GM18505 (cell line): ENCODE measurements around the gene EIF2S2.

Experiments used
- ATAC-seq: cut with Tn5 transposase; IDR thresholded peaks from one replicate; pipeline ENCODE4 v1.9.1; 2021; ENCODE audit not compliant: unreplicated experiment
- POLR2A ChIP-seq: IDR thresholded peaks from 4 replicates; pipeline ENCODE4 v1.6.1; 2011; ENCODE audit warnings: borderline replicate concordance; ENCODE audit not compliant: insufficient read depth, insufficient read length; ENCODE audit errors: extremely low read depth

EIF2S2 gene

DNA sequence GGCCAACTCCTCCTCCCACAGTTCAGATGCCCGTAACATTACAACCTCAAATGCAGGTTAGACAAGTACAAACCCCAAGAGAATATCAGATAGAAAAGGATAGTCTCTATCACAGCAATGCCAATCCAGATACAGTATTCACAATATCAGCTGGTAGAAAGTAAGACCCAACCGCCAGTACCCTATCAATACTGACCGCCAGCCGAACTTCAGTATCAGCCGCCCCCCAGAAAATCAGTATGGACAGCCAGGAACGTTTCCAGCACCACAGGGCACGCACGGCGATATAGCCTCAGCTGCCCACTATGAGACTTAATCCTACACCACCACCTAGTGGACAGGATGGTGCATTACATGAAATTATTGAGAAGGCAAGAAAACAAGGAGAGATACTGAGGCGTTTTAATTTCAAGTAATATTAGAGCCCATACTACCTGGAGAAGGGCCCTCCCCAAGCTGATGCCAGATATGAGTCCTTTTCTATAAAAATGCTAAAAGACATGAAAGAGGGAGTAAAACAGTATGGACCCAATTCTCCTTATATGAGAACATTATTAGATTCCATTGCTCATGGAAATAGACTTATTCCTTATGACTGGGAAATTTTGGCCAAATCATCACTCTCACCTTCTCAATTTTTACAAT lies 17.6 kb upstream of the EIF2S2 start:
- TF ChIP-seq POLR2A, result no peak
- no peak for ATAC-seq

DNA sequence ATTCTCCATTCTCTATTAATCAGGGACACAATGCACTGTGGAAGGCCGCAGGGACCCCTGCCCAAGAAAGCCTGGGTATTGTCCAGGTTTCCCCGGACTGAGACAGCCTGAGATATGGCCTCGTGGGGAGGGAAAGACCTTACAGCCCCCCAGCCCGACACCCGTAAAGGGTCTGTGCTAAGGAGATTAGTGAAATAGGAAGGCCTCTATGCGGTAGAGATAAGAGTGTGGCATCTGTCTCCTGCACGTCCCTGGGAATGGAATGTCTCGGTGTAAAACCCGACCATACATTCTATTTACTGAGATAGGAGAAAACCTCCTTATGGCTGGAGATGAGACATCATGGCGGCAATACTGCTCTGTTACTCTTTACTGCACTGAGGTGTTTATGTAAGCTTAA lies 15.7 kb upstream of the EIF2S2 start:
- ATAC-seq, result no peak
- TF ChIP-seq POLR2A, result no peak

DNA sequence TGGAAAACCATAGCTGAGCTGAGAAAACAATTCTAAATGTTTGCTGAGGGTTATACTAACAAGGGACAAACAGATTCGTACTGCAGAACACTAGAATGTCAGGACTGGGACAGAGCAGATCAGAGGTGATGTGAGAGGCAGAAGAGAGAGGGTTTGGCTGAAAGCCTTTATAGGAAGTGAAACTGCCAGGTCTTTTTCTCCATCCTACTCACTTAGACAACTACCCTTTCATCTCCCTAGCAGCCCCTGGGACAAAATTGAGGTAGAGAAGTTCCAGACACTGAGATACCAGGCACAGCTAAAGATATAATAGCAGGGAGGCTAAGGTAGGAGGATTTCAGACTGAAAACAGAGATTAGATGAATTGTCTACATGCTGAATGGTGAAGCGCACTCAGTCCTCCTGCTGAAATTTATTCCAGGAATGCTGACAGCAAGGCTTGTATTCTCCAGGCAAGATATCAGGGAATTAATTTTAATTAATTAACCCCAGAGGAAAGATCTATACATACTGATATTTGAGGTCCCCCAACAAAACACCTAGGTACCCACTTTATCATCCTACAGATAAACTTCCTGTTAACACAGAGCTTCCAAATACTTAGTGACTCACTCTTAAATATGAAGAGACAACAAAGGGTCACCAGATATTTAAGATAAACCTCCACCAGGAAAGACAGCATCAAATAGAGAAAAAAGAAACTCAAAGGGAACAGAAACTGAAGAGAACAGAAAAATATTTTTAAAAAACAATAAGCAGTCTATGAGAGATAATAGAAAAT lies 12.6 kb upstream of the EIF2S2 start:
- TF ChIP-seq POLR2A, result no peak
- no peak for ATAC-seq

DNA sequence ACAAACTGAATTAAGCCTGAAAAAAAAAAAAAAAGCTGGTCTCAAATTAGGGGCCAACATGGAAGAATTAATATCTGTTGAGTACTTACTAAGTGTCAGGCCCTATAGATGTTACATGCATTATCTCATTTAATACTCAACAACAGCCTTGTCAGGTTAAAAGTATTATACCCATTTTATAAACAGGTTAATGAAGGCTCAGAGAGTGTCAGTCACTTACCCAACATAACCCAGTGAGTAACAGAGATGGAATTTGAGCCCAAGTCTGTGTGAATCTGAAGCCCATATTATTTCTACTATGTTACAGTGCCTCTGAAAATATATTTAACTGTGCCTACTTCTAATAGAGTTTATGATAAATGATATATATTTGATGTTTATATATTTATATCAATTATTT lies 11.3 kb upstream of the EIF2S2 start:
- TF ChIP-seq POLR2A, result no peak
- ATAC-seq, result no peak

DNA sequence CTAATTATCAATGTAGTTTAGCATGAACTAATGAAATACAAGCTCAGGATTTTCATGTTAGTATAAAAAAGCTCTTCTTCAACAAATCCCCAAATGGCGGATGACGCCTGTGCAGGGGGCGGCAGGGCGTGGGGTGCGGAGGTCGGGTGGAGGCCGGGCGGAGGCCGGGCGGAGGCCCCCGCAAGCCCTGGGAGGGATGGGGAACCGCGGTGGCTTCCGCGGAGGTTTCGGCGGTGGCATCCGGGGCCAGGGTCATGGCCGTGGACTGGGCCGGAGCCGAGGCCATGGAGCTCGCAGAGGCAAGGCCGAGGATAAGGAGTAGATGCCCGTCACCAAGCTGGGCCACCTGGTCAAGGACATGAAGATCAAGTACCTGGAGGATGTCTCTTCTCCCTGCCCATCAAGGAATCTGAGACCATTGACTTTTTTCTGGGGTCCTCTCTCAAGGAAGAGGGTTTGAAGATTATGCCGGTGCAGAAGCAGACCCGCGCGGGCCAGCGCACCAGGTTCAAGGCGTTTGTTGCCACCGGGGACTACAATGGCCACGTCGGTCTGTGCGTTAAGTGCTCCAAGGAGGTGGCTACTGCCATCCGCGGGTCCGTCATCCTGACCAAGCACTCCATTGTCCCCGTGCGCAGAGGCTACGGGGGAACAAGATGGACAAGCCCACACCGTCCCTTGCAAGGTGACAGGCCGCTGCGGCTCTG lies 10.4 kb upstream of the EIF2S2 start:
- TF ChIP-seq POLR2A, result no peak
- no peak for ATAC-seq

DNA sequence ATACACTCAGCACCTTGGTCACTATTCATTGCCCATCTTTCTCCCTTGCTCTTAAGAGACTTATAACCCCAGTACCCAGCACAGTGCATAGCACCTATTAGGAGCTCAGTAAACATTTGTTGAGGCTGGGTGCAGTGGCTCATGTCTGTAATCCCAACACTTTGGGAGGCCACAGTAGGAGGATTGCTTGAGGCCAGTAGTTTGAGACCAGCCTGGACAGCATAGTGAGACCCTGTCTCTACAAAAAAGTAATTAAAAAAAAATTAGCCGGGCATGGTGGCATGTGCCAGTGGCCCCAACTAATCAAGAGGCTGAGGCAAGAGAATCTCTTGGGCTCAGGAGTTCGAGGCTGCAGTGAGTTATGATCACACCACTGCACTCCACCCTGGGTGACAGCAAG lies 8.2 kb upstream of the EIF2S2 start:
- no peak for ATAC-seq
- TF ChIP-seq POLR2A, result no peak

DNA sequence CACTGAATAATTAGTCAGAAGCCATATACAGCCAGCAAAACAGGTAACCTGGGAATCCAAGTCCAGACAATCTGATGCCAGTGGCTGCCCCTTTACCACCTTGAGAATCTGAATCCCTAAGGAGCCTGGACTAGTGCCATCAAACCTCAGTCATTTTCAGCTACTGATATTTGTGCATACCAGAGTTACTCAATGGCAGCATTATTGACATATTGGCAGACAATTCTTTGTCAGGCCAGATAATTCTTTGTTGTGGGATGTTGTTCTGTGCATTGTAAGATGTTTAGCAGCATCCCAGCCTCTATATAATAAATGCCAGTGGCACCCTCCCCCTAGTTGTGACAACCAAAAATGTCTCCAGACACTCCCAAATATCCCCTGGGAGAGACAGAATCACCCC lies 3.2 kb upstream of the EIF2S2 start:
- no peak for ATAC-seq

GRCh38 chr20:34114809-34115208 lies 2.8 kb upstream of the EIF2S2 start:
- no peak for TF ChIP-seq POLR2A
- ATAC-seq, result no peak

More for the DNA sequence above, 3.2 kb upstream of the EIF2S2 start:
- no peak for TF ChIP-seq POLR2A

DNA sequence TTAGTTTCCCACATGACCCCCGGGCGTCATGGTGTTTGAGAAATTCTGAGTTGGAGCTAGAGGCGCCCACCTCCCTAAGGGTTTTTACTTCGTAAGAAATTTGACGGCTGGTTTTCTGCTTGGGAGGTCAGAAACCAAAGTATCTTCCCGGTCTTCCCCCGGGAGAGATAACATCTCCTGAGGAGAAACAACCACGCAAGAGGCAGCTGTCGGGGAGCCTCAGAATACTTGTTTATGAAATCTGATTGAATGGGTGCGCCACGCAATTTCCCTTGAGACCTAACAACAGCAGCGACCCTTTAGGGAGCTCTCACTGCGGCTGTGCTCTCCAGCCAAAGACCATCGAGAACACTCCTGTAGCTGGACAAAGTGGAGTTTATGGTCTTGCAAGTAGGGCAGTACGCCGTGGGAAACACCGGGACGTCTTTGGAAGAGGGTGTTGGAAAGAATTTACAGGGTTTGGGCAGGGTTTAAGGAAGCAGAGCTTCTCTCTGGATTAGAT lies 608 bp upstream of the EIF2S2 start:
- peak; percentile 3 for ATAC-seq
- TF ChIP-seq POLR2A, result no peak

GRCh38 chr20:34110745-34111641 lies 1.1 kb downstream of the EIF2S2 start:
- no peak for TF ChIP-seq POLR2A
- ATAC-seq, result no peak

DNA sequence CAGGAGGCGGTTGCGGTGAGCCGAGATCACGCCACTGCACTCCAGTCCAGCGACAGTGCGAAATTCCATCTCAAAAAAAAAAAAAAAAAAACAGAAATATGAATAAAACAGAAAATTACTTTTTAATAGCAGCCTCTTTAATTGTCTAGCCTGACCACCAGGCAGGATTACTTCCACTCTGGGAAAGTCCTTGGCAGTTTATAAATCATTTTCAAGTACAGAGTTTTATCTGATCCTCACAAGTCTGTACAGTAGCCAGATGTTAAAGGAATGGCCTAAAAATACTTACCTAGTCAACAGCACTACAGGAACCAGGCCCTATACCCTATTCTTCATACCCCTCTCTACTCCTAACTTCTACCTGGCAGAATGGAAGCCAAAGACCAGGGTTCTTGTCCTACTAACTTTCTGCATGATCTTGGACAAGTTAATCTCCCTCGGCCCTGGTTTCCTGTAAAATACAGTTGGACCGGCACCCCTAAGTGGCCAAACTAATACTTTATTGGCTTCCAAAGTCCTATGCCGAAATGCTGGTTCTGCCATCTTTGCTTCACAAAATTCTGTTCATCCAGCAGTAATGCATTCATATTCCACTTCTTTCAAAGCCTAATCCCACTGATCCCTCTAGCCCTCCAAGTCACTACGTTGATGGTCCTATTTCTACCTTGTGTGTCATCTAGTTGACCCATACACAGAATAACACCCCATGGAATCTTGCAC lies 1.9 kb downstream of the EIF2S2 start:
- no peak for ATAC-seq
- peak; percentile 2 for TF ChIP-seq POLR2A

DNA sequence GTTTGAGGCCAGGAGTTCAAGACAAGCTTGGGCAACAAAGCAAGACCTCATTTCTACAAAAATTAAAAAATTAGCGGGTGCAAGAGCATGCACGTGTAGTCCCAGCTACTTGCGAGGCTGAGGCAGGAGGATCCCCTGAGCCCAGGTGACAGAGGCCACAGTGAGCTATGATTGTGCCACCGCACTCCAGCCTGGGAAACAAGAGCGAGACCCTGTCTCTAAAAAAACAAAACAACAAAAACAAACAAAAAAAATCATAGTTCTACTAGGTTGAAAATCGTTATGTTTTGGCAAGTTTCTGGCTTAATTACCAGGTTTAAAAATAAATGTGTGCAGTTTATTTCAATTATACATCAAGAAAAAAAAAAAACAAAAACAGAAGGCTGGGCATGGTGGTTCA lies 2.6 kb downstream of the EIF2S2 start:
- no peak for ATAC-seq
- no peak for TF ChIP-seq POLR2A
